Testis (tissue), 2 donors: ENCODE results near the gene WDR74.

Source experiments
- POLR2A ChIP-seq: fragments of 450-650 bp; IDR thresholded peaks from one replicate; pipeline ENCODE4 v1.6.1; 2017; ENCODE audit warnings: antibody characterized with exemption, mild to moderate bottlenecking, moderate library complexity
- TF ChIP-seq, protein P1 (sequence below), 3 experiments: fragments of 450-650 bp in 2 of 3; fragments of 200-600 bp in 1 of 3; sonication (generic) in 1 of 3; IDR thresholded peaks; one replicate each; pipeline ENCODE4 v1.5.1; 2016 to 2019; ENCODE audit warnings: antibody characterized with exemption in 3 of 3, mild to moderate bottlenecking in 2 of 3, moderate library complexity in 1 of 3

DNA sequence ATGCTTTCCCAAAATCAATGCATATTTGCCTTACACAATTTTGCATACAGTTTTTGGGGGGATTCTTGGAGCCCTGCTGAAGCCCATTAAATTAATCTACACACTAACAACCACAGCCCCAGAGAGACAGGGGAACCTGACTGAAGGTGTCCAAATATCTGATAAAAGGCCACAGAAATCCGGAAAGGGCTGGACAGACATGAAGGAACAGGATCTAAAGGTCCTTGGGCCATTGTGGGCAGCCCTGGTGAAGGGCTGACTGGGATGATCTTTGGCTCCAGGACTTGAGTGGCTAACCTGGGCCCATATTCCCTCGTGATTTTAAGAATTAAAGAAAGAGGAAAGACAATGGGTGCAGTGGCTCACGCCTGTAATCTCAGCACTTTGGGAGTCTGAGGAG is 6.8 kb upstream of the WDR74 start:
- TF ChIP-seq, protein P1, sequence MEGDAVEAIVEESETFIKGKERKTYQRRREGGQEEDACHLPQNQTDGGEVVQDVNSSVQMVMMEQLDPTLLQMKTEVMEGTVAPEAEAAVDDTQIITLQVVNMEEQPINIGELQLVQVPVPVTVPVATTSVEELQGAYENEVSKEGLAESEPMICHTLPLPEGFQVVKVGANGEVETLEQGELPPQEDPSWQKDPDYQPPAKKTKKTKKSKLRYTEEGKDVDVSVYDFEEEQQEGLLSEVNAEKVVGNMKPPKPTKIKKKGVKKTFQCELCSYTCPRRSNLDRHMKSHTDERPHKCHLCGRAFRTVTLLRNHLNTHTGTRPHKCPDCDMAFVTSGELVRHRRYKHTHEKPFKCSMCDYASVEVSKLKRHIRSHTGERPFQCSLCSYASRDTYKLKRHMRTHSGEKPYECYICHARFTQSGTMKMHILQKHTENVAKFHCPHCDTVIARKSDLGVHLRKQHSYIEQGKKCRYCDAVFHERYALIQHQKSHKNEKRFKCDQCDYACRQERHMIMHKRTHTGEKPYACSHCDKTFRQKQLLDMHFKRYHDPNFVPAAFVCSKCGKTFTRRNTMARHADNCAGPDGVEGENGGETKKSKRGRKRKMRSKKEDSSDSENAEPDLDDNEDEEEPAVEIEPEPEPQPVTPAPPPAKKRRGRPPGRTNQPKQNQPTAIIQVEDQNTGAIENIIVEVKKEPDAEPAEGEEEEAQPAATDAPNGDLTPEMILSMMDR (IDR thresholded peaks at IDR 0.05), result no peak
- TF ChIP-seq POLR2A, result no peak
